ENCODE measurements around the gene GALNT7.

GRCh38 chr4:173139561-173139960 is 29.1 kb upstream of the GALNT7 start:
- TF ChIP-seq POLR2A (IDR thresholded peaks at IDR 0.05) (no peak), CTCF (IDR thresholded peaks at IDR 0.05) (no peak), EP300 (IDR thresholded peaks at IDR 0.05) (no peak)

Measured in ovary (tissue), 3 donors.